ENCODE measurements around the gene LNX1. TPM values are rescaled to one million over a fixed set of nuclear protein-coding genes. Genes with fewer than 3 reads are reported as not detected.

LNX1 gene
- total RNA-seq, 1 donor from 2014 or later: 0.34 TPM

DNA sequence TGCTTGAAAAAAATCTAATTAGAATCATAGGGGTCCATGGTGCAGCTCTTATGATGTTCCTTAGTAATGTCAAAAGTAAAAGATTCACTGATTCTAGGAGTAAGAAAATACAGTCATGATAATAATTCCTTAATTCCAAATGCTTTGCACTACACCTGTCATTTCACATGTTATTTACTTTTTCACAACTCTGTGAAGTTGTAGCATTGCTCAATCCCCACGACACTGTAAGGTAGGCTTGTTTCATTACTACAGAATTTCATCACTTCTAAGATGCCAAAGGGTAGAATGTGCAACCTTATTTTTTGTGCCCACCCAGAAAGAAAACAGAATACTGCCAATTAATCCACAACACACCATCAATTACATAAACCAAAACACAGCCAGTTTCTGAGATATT is 46.1 kb upstream of the LNX1 start:
- Mint-ChIP-seq H3K4me3 (no peak overlapping the region), H3K27ac (no peak overlapping the region), H3K27me3 (ENCODE audit: insufficient read depth, low read depth) (peaks cover 6% of the 10 kb centered on the region), H3K36me3 (no peaks in the 10 kb centered on the region), H3K9me3 (no peaks in the 10 kb centered on the region), H3K4me1 (peaks cover 7% of the 10 kb centered on the region)
- Histone ChIP-seq H3K9me3 (ENCODE audit: low read depth) (no peaks in the 10 kb centered on the region), H3K4me3 (no peak overlapping the region), H3K36me3 (no peaks in the 10 kb centered on the region), H3K27me3 (no peaks in the 10 kb centered on the region), H4K20me1 (ENCODE audit: low read depth) (no peaks in the 10 kb centered on the region), H3K9ac (no peak overlapping the region), H3F3A (ENCODE audit: low read depth) (peaks cover 5% of the 10 kb centered on the region), H3K4me1 (peaks cover 17% of the 10 kb centered on the region), H2AFZ (replicated peaks) (no peak overlapping the region), H3K27ac (no peak overlapping the region), H3K79me2 (ENCODE audit: low read depth) (no peaks in the 10 kb centered on the region), H3K4me2 (no peak overlapping the region)
- no peak for DNase-seq (ENCODE audit: low spot score)
- no peak for TF ChIP-seq EZH2 (IDR thresholded peaks at IDR 0.05)
- TF ChIP-seq CTCF (IDR thresholded peaks at IDR 0.05): no peak
- no peak for TF ChIP-seq EZH2phosphoT487 (IDR thresholded peaks at IDR 0.05)

DNA sequence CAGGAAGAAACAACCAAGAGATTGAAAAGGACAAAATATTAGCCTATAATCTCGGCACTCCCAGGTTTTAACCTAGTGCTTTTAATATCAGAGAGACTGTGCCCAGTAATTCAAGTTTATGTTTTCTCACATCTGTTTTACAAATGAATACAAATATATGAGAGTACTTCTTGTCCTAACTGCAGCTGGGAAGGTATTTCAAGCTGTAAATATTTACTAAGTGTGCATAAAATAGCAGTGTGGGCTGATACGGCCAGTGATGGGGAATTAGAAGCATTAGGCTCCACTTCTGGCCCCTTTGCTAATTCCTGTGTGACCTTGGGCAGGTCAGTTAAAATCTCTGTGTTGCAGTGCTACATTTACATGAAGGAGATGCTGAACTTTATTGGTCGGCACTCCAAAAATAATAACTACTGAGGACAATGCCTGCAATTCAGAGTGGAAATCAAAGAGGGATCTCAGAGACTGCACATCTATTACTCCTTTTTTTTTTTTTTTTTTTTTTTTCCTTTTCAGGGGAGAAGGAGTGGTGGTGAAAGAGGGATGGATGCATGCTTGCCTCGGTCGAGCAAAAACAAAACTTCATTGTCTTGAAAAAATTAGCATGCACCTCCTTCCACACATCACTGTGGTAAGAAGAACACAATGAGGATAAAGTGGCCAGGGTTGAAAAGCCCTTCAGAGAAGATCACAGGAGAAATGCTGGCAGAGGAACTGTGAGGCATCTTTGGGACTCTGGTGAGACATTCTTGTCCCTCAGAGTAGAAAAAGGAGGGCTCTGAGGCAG is 44.6 kb upstream of the LNX1 start:
- Mint-ChIP-seq H3K4me1 (no peaks in the 10 kb centered on the region), H3K36me3 (no peaks in the 10 kb centered on the region), H3K4me3 (no peak overlapping the region), H3K27ac (no peak overlapping the region), H3K9me3 (no peaks in the 10 kb centered on the region), H3K27me3 (ENCODE audit: insufficient read depth, low read depth) (no peaks in the 10 kb centered on the region)
- no peaks in the 10 kb centered on the region for H3K36me3 ChIP-seq
- no peak overlapping the region for H3K4me2 ChIP-seq
- no peak overlapping the region for H3K27ac ChIP-seq
- no peak for DNase-seq (ENCODE audit: low spot score)
- no peaks in the 10 kb centered on the region for H3K79me2 ChIP-seq (ENCODE audit: low read depth)
- H4K20me1 ChIP-seq (ENCODE audit: low read depth): no peaks in the 10 kb centered on the region
- peaks cover 8% of the 10 kb centered on the region for H3K4me1 ChIP-seq
- no peak for TF ChIP-seq EZH2 (IDR thresholded peaks at IDR 0.05)
- H3F3A ChIP-seq (ENCODE audit: low read depth): peaks cover 4% of the 10 kb centered on the region
- no peak overlapping the region for H3K9ac ChIP-seq
- H3K4me3 ChIP-seq: no peak overlapping the region
- H3K9me3 ChIP-seq (ENCODE audit: low read depth): no peaks in the 10 kb centered on the region
- H3K27me3 ChIP-seq: no peaks in the 10 kb centered on the region
- no peak overlapping the region for H2AFZ ChIP-seq (replicated peaks)

DNA sequence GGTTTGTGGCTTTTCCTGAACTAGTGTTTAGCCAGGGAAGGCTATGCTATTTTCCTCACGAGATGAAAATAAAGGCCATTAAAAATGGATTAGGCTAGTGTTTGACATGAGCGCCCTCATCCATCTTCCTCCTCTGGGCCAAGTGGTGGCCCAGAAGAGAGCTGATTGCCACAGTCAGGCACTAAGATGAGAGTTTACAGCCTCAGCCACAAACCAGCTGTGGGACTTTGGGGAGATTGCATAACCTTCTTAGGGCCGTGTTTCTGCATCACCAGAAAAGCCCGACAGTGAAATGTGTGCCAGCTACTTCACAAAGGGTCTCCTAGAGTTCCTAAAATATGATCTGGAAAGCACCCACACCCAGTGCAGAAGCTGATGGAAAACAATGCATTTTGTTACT is 42.3 kb upstream of the LNX1 start:
- H3K4me3 ChIP-seq: no peak overlapping the region
- H3K9me3 ChIP-seq (ENCODE audit: low read depth): no peaks in the 10 kb centered on the region
- Mint-ChIP-seq H3K4me3 (no peak overlapping the region), H3K9me3 (no peaks in the 10 kb centered on the region), H3K36me3 (no peaks in the 10 kb centered on the region), H3K27me3 (ENCODE audit: insufficient read depth, low read depth) (no peaks in the 10 kb centered on the region), H3K4me1 (no peaks in the 10 kb centered on the region), H3K27ac (no peak overlapping the region)
- TF ChIP-seq EZH2 (IDR thresholded peaks at IDR 0.05): no peak
- TF ChIP-seq EZH2phosphoT487 (IDR thresholded peaks at IDR 0.05): no peak
- no peaks in the 10 kb centered on the region for H3F3A ChIP-seq (ENCODE audit: low read depth)
- no peaks in the 10 kb centered on the region for H4K20me1 ChIP-seq (ENCODE audit: low read depth)
- no peaks in the 10 kb centered on the region for H3K4me1 ChIP-seq
- no peak overlapping the region for H3K4me2 ChIP-seq
- no peaks in the 10 kb centered on the region for H3K79me2 ChIP-seq (ENCODE audit: low read depth)
- no peak overlapping the region for H3K27ac ChIP-seq
- H2AFZ ChIP-seq (replicated peaks): no peak overlapping the region
- no peaks in the 10 kb centered on the region for H3K36me3 ChIP-seq
- H3K27me3 ChIP-seq: no peaks in the 10 kb centered on the region
- no peak for DNase-seq (ENCODE audit: low spot score)
- H3K9ac ChIP-seq: no peak overlapping the region

DNA sequence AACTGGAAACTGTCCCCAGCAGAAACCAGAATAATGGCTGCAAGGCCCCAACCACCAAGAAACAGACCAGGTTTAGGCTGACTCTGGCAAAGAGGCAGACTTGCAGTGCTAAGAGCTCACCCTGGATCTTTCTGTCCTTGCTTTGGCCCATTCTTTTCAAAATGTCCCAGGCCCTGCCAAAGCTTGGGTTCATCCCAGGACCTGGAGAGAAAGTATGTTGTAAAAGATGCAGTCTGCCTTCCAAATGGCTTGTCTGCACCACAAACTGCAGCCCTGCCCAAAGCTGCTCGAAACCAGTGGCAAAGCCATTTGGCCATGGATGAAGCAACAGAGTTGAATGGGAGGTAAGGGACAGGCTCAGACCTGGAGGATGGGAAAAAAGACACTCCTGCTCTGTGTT is 38.0 kb upstream of the LNX1 start:
- H3K36me3 Mint-ChIP-seq: no peaks in the 10 kb centered on the region
- no peaks in the 10 kb centered on the region for H3K9me3 Mint-ChIP-seq
- Histone ChIP-seq H3K27ac (no peak overlapping the region), H3K9ac (no peak overlapping the region), H3K27me3 (no peaks in the 10 kb centered on the region), H2AFZ (replicated peaks) (no peak overlapping the region), H3F3A (ENCODE audit: low read depth) (no peaks in the 10 kb centered on the region), H3K79me2 (ENCODE audit: low read depth) (no peaks in the 10 kb centered on the region), H3K36me3 (no peaks in the 10 kb centered on the region), H3K9me3 (ENCODE audit: low read depth) (no peaks in the 10 kb centered on the region), H4K20me1 (ENCODE audit: low read depth) (no peaks in the 10 kb centered on the region), H3K4me1 (no peaks in the 10 kb centered on the region), H3K4me3 (no peak overlapping the region), H3K4me2 (no peak overlapping the region)
- H3K4me1 Mint-ChIP-seq: no peaks in the 10 kb centered on the region
- H3K27ac Mint-ChIP-seq: no peak overlapping the region
- DNase-seq (ENCODE audit: low spot score): no peak
- no peak overlapping the region for H3K4me3 Mint-ChIP-seq
- TF ChIP-seq CTCF (IDR thresholded peaks at IDR 0.05) (no peak), EZH2 (IDR thresholded peaks at IDR 0.05) (no peak), EZH2phosphoT487 (IDR thresholded peaks at IDR 0.05) (no peak)
- no peaks in the 10 kb centered on the region for H3K27me3 Mint-ChIP-seq (ENCODE audit: insufficient read depth, low read depth)

Measured in neural progenitor cell (in vitro differentiated cells).